Neuron (in vitro differentiated cells): ENCODE data around the gene NSD2.
"Not testable (repeated sequence)": the region's sequence is repeated elsewhere in the genome, so short reads cannot be mapped to it uniquely, and the experiment has no call there.

Experiments
- H2AFZ ChIP-seq: one replicate; pipeline ENCODE4 v1.6.1; 2013; ENCODE audit warnings: low read depth, mild to moderate bottlenecking, inconsistent platforms, low read length, moderate library complexity
- H3K27me3 ChIP-seq: one replicate; pipeline ENCODE4 v1.6.1; 2013; ENCODE audit warnings: low read length; ENCODE audit not compliant: insufficient read depth
- H3K36me3 ChIP-seq: one replicate; pipeline ENCODE4 v1.6.1; 2013; ENCODE audit warnings: low read length; ENCODE audit not compliant: insufficient read depth
- H3K4me1 ChIP-seq: one replicate; pipeline ENCODE4 v1.6.1; 2013; ENCODE audit warnings: low read length; ENCODE audit not compliant: insufficient read depth
- H3K4me3 ChIP-seq: 2 replicates; pipeline ENCODE4 v1.5.1; 2013; ENCODE audit warnings: mild to moderate bottlenecking, low read length, moderate library complexity
- H3K9me3 ChIP-seq: one replicate; pipeline ENCODE4 v1.6.1; 2013; ENCODE audit warnings: low read length

The NSD2 gene

DNA sequence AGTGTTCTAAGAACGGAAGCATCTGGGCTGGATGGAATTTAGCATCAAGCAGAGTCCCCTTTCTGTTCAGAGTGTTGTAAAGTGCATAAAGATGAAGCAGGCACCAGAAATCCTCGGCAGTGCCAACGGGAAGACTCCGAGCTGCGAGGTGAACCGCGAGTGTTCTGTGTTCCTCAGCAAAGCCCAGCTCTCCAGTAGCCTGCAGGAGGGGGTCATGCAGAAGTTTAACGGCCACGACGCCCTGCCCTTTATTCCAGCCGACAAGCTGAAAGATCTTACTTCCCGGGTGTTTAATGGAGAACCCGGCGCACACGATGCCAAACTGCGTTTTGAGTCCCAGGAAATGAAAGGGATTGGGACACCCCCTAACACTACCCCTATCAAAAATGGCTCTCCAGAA lies 29.4 kb downstream of the NSD2 start:
- H3K4me1 ChIP-seq: peaks cover 11% of the 10 kb centered on the region
- peaks cover 54% of the 10 kb centered on the region for H3K36me3 ChIP-seq
- no peaks in the 10 kb centered on the region for H3K27me3 ChIP-seq
- no peak overlapping the region for H3K4me3 ChIP-seq
- no peaks in the 10 kb centered on the region for H3K9me3 ChIP-seq
- H2AFZ ChIP-seq: no peak overlapping the region

- Histone ChIP-seq H3K36me3 (peaks cover 57% of the 10 kb centered on the region), H2AFZ (no peak overlapping the region), H3K4me3 (no peak overlapping the region), H3K9me3 (no peaks in the 10 kb centered on the region), H3K4me1 (peaks cover 11% of the 10 kb centered on the region), H3K27me3 (no peaks in the 10 kb centered on the region)
Measured at GRCh38 chr4:1901127-1901526, 29.9 kb downstream of the NSD2 start.

DNA sequence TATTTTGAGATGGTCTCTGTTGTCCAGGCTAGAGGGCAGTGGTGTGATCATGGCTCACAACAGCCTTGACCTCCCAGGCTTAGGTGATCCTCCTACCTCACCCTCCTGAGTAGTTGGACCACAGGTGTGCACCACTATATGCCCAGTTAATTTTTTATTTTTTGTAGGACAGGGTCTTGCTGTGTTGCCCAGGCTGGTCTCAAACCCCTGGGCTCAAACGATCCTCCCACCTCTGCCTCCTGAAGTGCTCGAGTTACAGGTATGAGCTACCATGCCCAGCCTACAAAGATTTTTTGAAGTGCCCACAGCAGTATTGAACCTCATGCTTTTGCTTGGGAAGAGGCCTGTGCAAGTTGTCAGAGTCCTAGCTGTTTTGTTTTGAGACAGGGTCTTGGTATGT lies 31.1 kb downstream of the NSD2 start:
- H3K27me3 ChIP-seq: no peaks in the 10 kb centered on the region
- H3K9me3 ChIP-seq: no peaks in the 10 kb centered on the region
- H3K4me1 ChIP-seq: peaks cover 11% of the 10 kb centered on the region
- peaks cover 63% of the 10 kb centered on the region for H3K36me3 ChIP-seq
- no peak overlapping the region for H3K4me3 ChIP-seq
- no peak overlapping the region for H2AFZ ChIP-seq

- Histone ChIP-seq H3K4me3 (no peak overlapping the region), H3K4me1 (peaks cover 11% of the 10 kb centered on the region), H3K36me3 (peaks cover 67% of the 10 kb centered on the region), H2AFZ (no peak overlapping the region), H3K9me3 (no peaks in the 10 kb centered on the region), H3K27me3 (no peaks in the 10 kb centered on the region)
Measured at GRCh38 chr4:1903035-1903434, 31.8 kb downstream of the NSD2 start.

- Histone ChIP-seq H3K4me1 (peaks cover 8% of the 10 kb centered on the region), H3K36me3 (peaks cover 76% of the 10 kb centered on the region), H3K4me3 (no peak overlapping the region), H3K9me3 (no peaks in the 10 kb centered on the region), H2AFZ (no peak overlapping the region), H3K27me3 (no peaks in the 10 kb centered on the region)
Measured at GRCh38 chr4:1904042-1904441, 32.8 kb downstream of the NSD2 start.

DNA sequence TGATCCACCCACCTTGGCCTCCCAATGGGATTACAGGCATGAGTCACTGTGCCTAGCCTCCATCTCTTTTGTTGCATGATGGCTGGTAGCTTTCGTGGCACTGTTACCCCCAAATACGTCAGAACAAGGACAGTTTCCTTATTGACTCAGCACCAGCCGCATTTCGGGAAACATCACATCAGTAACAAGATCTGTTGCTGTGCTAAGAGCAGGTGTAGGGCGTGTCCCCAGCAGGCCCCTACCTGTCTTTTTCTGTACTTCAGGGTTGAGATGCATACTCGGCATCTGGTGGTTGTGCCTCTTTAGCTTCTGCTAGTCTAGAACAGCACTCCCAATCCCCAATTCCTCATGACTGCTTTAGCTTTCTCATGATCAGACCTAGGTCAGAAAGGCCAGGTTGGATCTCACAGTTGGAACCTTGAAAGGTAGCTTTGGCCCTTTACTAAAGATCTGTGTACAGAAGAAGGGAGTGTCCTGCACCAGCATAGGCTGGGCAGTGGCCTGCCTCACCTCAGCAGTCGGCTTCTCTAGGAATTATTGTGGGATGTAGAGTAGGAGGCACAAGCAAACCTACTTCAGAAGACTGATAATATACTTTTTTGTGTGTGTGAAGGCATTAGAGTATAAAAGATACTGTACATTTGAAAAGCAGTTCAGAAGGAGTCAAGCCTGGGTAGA lies 36.8 kb downstream of the NSD2 start:
- Histone ChIP-seq H3K4me3 (no peak overlapping the region), H3K4me1 (no peaks in the 10 kb centered on the region), H3K9me3 (no peaks in the 10 kb centered on the region), H3K27me3 (no peaks in the 10 kb centered on the region), H3K36me3 (peaks cover 60% of the 10 kb centered on the region), H2AFZ (no peak overlapping the region)

GRCh38 chr4:1909696-1910095 lies 38.5 kb downstream of the NSD2 start:
- H3K4me1 ChIP-seq, H3K4me3 ChIP-seq, H2AFZ ChIP-seq, H3K9me3 ChIP-seq, H3K27me3 ChIP-seq: not testable (repeated sequence)
- H3K36me3 ChIP-seq: peaks cover 61% of the 10 kb centered on the region

- Histone ChIP-seq H2AFZ (no peak overlapping the region), H3K36me3 (peaks cover 53% of the 10 kb centered on the region), H3K4me1 (no peaks in the 10 kb centered on the region), H3K4me3 (no peak overlapping the region), H3K9me3 (no peaks in the 10 kb centered on the region), H3K27me3 (no peaks in the 10 kb centered on the region)
Measured at GRCh38 chr4:1910643-1911042, 39.5 kb downstream of the NSD2 start.

- not testable (repeated sequence) for H3K4me3 ChIP-seq, H3K4me1 ChIP-seq, H3K9me3 ChIP-seq, H2AFZ ChIP-seq, H3K27me3 ChIP-seq
- peaks cover 53% of the 10 kb centered on the region for H3K36me3 ChIP-seq
Measured at GRCh38 chr4:1911316-1911715, 40.1 kb downstream of the NSD2 start.

DNA sequence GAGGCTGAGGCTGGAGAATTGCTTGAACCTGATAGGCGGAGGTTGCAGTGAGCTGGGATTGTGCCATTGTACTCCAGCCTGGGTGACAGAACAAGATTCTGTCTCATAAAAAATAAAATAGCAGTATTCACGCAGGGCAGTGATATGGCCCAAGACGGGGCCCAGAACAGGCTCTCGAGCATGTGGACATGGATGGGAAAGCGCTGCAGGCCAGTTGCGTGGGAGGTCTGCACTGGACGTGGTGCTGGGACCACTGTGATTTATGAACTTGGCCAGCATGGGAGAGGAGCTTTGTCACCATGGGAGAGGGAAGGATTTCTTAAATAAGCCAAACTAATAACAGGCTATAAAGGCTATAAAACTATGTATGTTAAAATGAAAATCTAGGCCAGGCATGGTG lies 51.6 kb downstream of the NSD2 start:
- no peaks in the 10 kb centered on the region for H3K9me3 ChIP-seq
- H3K4me1 ChIP-seq: no peaks in the 10 kb centered on the region
- no peak overlapping the region for H3K4me3 ChIP-seq
- no peak overlapping the region for H2AFZ ChIP-seq
- peaks cover 60% of the 10 kb centered on the region for H3K36me3 ChIP-seq
- no peaks in the 10 kb centered on the region for H3K27me3 ChIP-seq

- H3K36me3 ChIP-seq: peaks cover 69% of the 10 kb centered on the region
Measured at GRCh38 chr4:1927675-1928074, 56.5 kb downstream of the NSD2 start.

DNA sequence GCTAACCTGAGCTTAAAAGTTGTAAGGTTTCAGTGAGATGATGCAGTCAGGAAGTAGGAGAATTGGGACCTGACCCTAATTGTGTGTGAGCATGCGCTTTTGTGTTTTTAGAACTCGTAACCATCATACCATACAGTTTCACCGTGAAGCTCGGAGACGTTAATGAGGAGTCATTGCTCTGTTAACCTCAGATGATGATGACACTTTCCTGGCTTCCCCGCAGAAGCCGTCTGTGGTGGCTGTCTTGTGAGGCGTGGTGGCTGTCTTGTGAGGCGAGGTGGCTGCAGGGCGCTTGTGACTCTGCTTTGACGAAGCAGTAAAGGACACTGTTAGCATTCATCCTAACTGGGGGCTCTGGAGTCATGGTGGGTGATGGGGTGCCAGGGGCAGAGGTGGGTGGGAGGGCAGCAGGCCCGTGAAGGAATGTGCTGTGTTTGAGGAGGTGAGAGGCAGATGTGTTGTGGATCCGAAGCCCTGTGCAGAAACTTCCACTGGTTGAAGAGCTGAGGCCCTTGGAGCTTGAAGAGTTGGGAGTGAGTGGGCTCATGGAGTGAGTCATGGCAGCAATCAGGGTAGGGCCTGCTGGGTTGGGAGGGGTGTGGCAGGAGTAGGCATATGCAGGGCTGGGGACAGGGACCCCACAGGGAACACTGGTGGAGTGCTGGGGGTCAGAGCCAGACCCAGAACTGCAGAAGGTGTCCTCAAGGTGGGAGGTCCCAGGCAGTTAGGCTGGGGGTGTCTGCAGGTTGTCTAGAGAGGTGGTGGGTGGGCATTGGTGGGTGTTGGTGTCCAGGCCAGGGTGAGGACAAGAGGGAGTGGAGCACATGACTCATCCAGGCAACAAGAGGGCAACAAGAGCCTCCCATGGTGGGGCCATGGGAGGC lies 57.4 kb downstream of the NSD2 start:
- Histone ChIP-seq H3K4me3 (no peak overlapping the region), H3K4me1 (no peaks in the 10 kb centered on the region), H3K27me3 (no peaks in the 10 kb centered on the region), H2AFZ (no peak overlapping the region), H3K9me3 (no peaks in the 10 kb centered on the region), H3K36me3 (peaks cover 67% of the 10 kb centered on the region)

More at GRCh38 chr4:1927675-1928074, 56.5 kb downstream of the NSD2 start:
- Histone ChIP-seq H2AFZ (no peak overlapping the region), H3K27me3 (no peaks in the 10 kb centered on the region), H3K4me1 (no peaks in the 10 kb centered on the region), H3K4me3 (no peak overlapping the region), H3K9me3 (no peaks in the 10 kb centered on the region)

- H3K4me1 ChIP-seq: no peaks in the 10 kb centered on the region
- H3K27me3 ChIP-seq: no peaks in the 10 kb centered on the region
- no peak overlapping the region for H2AFZ ChIP-seq
- H3K36me3 ChIP-seq: peaks cover 77% of the 10 kb centered on the region
- no peaks in the 10 kb centered on the region for H3K9me3 ChIP-seq
- no peak overlapping the region for H3K4me3 ChIP-seq
Measured at GRCh38 chr4:1932736-1933135, 61.5 kb downstream of the NSD2 start.
